COLO829 (cell line): ENCODE data around the gene MIF4GD.

ENCODE experiments used
- DNase-seq: peaks from one replicate; pipeline ENCODE4 v3.0.0; 2012; ENCODE audit warnings: low spot score

MIF4GD gene

DNA sequence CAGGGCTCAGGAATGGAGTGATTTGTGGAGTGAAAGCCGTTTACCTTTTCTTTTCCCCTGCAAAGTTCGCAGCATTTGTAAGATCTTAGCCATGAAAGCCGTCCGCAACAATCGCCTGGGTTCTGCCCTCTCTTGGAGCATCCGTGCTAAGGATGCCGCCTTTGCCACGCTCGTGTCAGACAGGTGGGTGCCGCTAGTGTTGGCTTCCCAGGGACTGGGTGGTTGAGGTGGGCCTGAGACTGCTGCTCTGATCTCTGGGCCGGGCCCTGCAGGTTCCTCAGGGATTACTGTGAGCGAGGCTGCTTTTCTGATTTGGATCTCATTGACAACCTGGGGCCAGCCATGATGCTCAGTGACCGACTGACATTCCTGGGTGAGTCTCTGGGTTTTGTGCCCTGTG, 38.2 kb downstream of the MIF4GD start:
- DNase-seq, result no peak

GRCh38 chr17:75231741-75232464, 39.1 kb downstream of the MIF4GD start:
- no peak for DNase-seq

- no peak for DNase-seq
Observed at GRCh38 chr17:75231071-75231470, 40.0 kb downstream of the MIF4GD start.

DNA sequence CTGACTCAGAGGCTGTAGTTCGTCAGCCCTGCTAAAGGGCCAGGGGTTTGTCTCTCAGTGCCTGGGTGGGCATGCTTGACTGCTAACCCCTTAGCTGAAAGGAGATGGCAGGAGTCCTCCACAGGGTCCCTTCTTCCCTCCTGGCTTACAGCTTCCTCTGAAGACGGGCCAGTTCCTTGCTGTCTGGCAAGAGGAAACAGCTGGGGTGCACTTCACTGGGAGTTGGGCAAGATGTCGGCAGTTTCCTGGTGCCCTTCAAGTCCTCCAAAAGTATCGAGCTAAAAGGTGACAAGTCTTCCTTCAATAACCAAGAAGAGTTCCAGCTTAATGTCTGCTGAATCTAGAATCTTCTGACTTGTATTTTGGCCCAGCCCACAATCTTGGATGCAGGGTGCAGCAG, 42.2 kb downstream of the MIF4GD start:
- DNase-seq, result no peak

GRCh38 chr17:75228305-75228704, 42.7 kb downstream of the MIF4GD start:
- DNase-seq, result no peak

DNA sequence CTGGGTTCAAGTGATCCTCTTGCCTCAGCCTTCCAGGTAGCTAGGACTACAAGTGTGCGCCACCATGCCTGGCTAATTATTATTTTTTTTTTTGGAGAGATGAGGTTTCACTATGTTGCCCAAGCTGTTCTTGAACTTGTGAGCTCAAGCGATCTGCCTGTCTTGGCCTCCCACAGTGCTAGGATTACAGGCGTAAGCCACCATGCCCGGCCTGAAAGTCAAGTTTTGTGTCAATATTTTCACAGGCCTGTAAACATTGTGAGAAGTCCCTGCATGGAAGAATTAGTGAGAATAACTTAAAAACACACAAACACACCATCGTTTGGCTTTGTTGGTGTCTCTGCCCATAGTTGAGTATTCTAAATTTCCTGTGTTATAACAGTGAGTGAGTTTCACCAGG, 43.3 kb downstream of the MIF4GD start:
- DNase-seq, result no peak

DNA sequence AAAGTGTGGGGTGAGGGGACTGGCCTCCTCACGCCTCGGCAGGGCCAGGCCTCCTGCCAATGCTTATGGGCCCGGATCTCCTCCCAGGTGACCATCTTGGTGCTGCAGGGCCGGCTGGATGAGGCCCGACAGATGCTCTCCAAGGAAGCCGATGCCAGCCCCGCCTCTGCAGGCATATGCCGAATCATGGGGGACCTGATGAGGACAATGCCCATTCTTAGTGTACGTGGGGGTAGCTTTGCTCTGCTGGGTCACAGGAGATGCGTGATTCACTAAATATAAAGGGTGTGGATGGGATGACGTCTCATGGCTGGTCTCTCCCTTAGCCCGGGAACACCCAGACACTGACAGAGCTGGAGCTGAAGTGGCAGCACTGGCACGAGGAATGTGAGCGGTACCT, 46.0 kb downstream of the MIF4GD start:
- DNase-seq, result no peak

- no peak for DNase-seq
Observed at GRCh38 chr17:75219815-75220214, 51.2 kb downstream of the MIF4GD start.

GRCh38 chr17:75218131-75218530, 52.9 kb downstream of the MIF4GD start:
- no peak for DNase-seq
